HEK293 (cell line): Measurements from ENCODE around the gene KCNJ14.

Experiments
- BCL11A ChIP-seq: fragments of 450-650 bp; formaldehyde crosslinking; IDR thresholded peaks from 2 replicates; pipeline ENCODE4 v1.5.1; 2016; ENCODE audit warnings: low read depth, missing biosample characterization, missing genetic modification characterization
- BCL11B ChIP-seq: fragments of 450-650 bp; formaldehyde crosslinking; IDR thresholded peaks from 2 replicates; pipeline ENCODE4 v1.5.1; 2016; ENCODE audit warnings: low read depth, missing biosample characterization, missing genetic modification characterization
- OSR2 ChIP-seq: fragments of 450-650 bp; formaldehyde crosslinking; IDR thresholded peaks from 2 replicates; pipeline ENCODE4 v1.5.1; 2016; ENCODE audit warnings: missing biosample characterization, missing genetic modification characterization
- REPIN1 ChIP-seq: fragments of 450-650 bp; formaldehyde crosslinking; IDR thresholded peaks from 2 replicates; pipeline ENCODE4 v1.5.1; 2017; ENCODE audit warnings: missing biosample characterization, missing genetic modification characterization, low read depth
- ZBTB1 ChIP-seq: fragments of 450-650 bp; formaldehyde crosslinking; IDR thresholded peaks from 2 replicates; pipeline ENCODE4 v1.5.1; 2016; ENCODE audit warnings: missing biosample characterization, missing genetic modification characterization
- ZBTB48 ChIP-seq: fragments of 450-650 bp; formaldehyde crosslinking; IDR thresholded peaks from 2 replicates; pipeline ENCODE4 v1.5.1; 2016; ENCODE audit warnings: missing biosample characterization, missing genetic modification characterization
- ZBTB7A ChIP-seq: fragments of 450-650 bp; formaldehyde crosslinking; IDR thresholded peaks from 2 replicates; pipeline ENCODE4 v1.5.1; 2016; ENCODE audit warnings: low read depth, missing biosample characterization, missing genetic modification characterization
- ZEB2 ChIP-seq: fragments of 450-650 bp; formaldehyde crosslinking; IDR thresholded peaks from 2 replicates; pipeline ENCODE4 v1.5.1; 2016; ENCODE audit warnings: missing biosample characterization, missing genetic modification characterization
- ZFP41 ChIP-seq: fragments of 450-650 bp; formaldehyde crosslinking; IDR thresholded peaks from 2 replicates; pipeline ENCODE4 v1.5.1; 2016; ENCODE audit warnings: missing biosample characterization, missing genetic modification characterization, borderline replicate concordance
- ZNF133 ChIP-seq: fragments of 450-650 bp; formaldehyde crosslinking; IDR thresholded peaks from 2 replicates; pipeline ENCODE4 v1.5.1; 2016; ENCODE audit warnings: missing biosample characterization, missing genetic modification characterization
- ZNF16 ChIP-seq: fragments of 450-650 bp; formaldehyde crosslinking; IDR thresholded peaks from 2 replicates; pipeline ENCODE4 v1.5.1; 2016; ENCODE audit warnings: low read depth, missing biosample characterization, missing genetic modification characterization
- ZNF223 ChIP-seq: fragments of 450-650 bp; formaldehyde crosslinking; IDR thresholded peaks from 2 replicates; pipeline ENCODE4 v1.5.1; 2016; ENCODE audit warnings: missing biosample characterization, missing genetic modification characterization
- ZNF350 ChIP-seq: fragments of 450-650 bp; formaldehyde crosslinking; IDR thresholded peaks from 2 replicates; pipeline ENCODE4 v1.5.0; 2017; ENCODE audit warnings: missing biosample characterization, mild to moderate bottlenecking, missing genetic modification characterization
- ZNF394 ChIP-seq: fragments of 450-650 bp; formaldehyde crosslinking; IDR thresholded peaks from 2 replicates; pipeline ENCODE4 v1.5.1; 2016; ENCODE audit warnings: missing biosample characterization, missing genetic modification characterization, mild to moderate bottlenecking, moderate library complexity, borderline replicate concordance
- ZNF404 ChIP-seq: fragments of 450-650 bp; formaldehyde crosslinking; IDR thresholded peaks from 2 replicates; pipeline ENCODE4 v1.5.1; 2017; ENCODE audit warnings: missing biosample characterization, missing genetic modification characterization
- ZNF571 ChIP-seq: fragments of 450-650 bp; formaldehyde crosslinking; IDR thresholded peaks from 2 replicates; pipeline ENCODE4 v1.5.0; 2017; ENCODE audit warnings: missing biosample characterization, missing genetic modification characterization
- ZNF623 ChIP-seq: fragments of 450-650 bp; formaldehyde crosslinking; IDR thresholded peaks from 2 replicates; pipeline ENCODE4 v1.5.1; 2016; ENCODE audit warnings: missing biosample characterization, missing genetic modification characterization
- ZNF768 ChIP-seq: fragments of 450-650 bp; formaldehyde crosslinking; IDR thresholded peaks from 2 replicates; pipeline ENCODE4 v1.5.1; 2018; ENCODE audit warnings: missing biosample characterization, mild to moderate bottlenecking, missing genetic modification characterization
- TF ChIP-seq, protein P1 (sequence below): fragments of 450-650 bp; formaldehyde crosslinking; IDR thresholded peaks from 2 replicates; pipeline ENCODE4 v1.5.1; 2016; ENCODE audit warnings: missing biosample characterization, missing genetic modification characterization
- TF ChIP-seq, protein P2 (sequence below): fragments of 450-650 bp; formaldehyde crosslinking; IDR thresholded peaks from 2 replicates; pipeline ENCODE4 v1.5.1; 2016; ENCODE audit warnings: missing biosample characterization, missing genetic modification characterization
- TF ChIP-seq, protein P3 (sequence below): fragments of 450-650 bp; formaldehyde crosslinking; IDR thresholded peaks from 2 replicates; pipeline ENCODE4 v1.5.1; 2016; ENCODE audit warnings: missing biosample characterization, missing genetic modification characterization
- TF ChIP-seq, protein P4 (sequence below): fragments of 450-650 bp; formaldehyde crosslinking; IDR thresholded peaks from 2 replicates; pipeline ENCODE4 v1.5.1; 2016; ENCODE audit warnings: missing biosample characterization, missing genetic modification characterization
- TF ChIP-seq, protein P5 (sequence below): fragments of 450-650 bp; formaldehyde crosslinking; IDR thresholded peaks from 2 replicates; pipeline ENCODE4 v1.5.1; 2017; ENCODE audit warnings: missing biosample characterization, missing genetic modification characterization
- TF ChIP-seq, protein P6 (sequence below): fragments of 450-650 bp; formaldehyde crosslinking; IDR thresholded peaks from 2 replicates; pipeline ENCODE4 v1.5.1; 2017; ENCODE audit warnings: missing biosample characterization, mild to moderate bottlenecking, missing genetic modification characterization, moderate library complexity

The KCNJ14 gene

DNA sequence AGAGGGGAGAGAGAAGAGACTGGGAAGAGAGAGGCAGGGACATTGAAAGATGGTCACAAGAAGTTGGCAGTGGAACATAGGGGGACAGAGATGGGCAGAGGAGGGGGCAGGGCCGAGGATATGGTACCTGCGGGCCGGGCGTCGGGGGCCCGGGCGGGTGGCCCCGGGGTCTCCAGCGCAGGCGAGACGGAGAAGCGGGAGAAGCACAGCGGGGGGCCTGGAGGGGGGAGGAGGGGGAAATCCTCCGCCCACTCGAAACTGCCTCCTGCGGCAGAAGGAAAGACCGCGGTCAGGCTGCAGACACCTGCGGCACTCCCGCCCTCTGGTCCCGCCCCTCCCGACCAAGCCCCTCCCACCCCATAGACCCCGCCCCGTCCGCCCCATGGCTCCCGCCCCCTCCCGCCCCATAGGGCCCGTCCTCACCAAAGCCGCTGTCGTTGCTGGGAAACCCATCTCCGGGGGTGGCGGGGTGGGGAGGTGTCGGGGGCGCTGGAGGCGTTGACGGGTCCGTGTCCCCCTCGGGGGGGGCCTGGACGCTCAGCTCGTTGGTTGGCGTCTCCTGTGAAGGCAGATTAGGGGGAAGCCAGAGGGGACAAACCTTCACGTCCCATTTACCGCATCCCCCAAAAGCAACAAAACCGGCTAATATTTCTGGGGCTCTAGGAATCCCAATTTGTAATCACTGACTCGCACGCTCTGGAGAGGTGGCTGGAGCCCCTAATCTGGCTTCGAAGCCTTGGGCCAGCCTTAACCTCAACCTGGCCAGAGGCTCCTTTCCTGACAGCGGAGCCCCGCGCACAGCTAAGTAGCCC, 35.8 kb downstream of the KCNJ14 start (continued):
- TF ChIP-seq ZNF350 (tag by site-specific recombination) (no peak), BCL11B (tag by site-specific recombination) (no peak), ZBTB1 (tag by site-specific recombination) (no peak), ZNF16 (tag by site-specific recombination) (no peak), ZNF768 (tag by site-specific recombination) (no peak), ZFP41 (tag by site-specific recombination) (no peak), ZNF571 (tag by site-specific recombination) (no peak), ZBTB7A (tag by site-specific recombination) (no peak), ZNF223 (tag by site-specific recombination) (no peak), ZBTB48 (tag by site-specific recombination) (no peak), BCL11A (tag by site-specific recombination) (0 out of 2 replicates have a peak, but pooled peaks have one; percentile 58), ZNF623 (tag by site-specific recombination) (no peak), OSR2 (no peak), ZNF133 (tag by site-specific recombination) (no peak), ZNF394 (peak; percentile 56; the same call in 1 of the 2 replicates), ZEB2 (tag by site-specific recombination) (peak; percentile 39; the same call in 1 of the 2 replicates), ZNF404 (tag by site-specific recombination) (no peak), REPIN1 (tag by site-specific recombination) (no peak)
- TF ChIP-seq, protein P1, sequence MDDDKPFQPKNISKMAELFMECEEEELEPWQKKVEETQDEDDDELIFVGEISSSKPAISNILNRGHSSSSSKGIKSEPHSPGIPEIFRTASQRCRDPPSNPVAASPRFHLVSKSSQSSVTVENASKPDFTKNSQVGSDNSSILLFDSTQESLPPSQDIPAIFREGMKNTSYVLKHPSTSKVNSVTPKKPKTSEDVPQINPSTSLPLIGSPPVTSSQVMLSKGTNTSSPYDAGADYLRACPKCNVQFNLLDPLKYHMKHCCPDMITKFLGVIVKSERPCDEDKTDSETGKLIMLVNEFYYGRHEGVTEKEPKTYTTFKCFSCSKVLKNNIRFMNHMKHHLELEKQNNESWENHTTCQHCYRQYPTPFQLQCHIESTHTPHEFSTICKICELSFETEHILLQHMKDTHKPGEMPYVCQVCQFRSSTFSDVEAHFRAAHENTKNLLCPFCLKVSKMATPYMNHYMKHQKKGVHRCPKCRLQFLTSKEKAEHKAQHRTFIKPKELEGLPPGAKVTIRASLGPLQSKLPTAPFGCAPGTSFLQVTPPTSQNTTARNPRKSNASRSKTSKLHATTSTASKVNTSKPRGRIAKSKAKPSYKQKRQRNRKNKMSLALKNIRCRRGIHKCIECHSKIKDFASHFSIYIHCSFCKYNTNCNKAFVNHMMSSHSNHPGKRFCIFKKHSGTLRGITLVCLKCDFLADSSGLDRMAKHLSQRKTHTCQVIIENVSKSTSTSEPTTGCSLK (tag by site-specific recombination) = no peak
- TF ChIP-seq, protein P2, sequence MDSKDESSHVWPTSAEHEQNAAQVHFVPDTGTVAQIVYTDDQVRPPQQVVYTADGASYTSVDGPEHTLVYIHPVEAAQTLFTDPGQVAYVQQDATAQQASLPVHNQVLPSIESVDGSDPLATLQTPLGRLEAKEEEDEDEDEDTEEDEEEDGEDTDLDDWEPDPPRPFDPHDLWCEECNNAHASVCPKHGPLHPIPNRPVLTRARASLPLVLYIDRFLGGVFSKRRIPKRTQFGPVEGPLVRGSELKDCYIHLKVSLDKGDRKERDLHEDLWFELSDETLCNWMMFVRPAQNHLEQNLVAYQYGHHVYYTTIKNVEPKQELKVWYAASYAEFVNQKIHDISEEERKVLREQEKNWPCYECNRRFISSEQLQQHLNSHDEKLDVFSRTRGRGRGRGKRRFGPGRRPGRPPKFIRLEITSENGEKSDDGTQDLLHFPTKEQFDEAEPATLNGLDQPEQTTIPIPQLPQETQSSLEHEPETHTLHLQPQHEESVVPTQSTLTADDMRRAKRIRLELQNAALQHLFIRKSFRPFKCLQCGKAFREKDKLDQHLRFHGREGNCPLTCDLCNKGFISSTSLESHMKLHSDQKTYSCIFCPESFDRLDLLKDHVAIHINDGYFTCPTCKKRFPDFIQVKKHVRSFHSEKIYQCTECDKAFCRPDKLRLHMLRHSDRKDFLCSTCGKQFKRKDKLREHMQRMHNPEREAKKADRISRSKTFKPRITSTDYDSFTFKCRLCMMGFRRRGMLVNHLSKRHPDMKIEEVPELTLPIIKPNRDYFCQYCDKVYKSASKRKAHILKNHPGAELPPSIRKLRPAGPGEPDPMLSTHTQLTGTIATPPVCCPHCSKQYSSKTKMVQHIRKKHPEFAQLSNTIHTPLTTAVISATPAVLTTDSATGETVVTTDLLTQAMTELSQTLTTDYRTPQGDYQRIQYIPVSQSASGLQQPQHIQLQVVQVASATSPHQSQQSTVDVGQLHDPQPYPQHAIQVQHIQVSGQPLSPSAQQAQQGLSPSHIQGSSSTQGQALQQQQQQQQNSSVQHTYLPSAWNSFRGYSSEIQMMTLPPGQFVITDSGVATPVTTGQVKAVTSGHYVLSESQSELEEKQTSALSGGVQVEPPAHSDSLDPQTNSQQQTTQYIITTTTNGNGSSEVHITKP = 0 out of 2 replicates have a peak, but pooled peaks have one; percentile 39
- TF ChIP-seq, protein P3, sequence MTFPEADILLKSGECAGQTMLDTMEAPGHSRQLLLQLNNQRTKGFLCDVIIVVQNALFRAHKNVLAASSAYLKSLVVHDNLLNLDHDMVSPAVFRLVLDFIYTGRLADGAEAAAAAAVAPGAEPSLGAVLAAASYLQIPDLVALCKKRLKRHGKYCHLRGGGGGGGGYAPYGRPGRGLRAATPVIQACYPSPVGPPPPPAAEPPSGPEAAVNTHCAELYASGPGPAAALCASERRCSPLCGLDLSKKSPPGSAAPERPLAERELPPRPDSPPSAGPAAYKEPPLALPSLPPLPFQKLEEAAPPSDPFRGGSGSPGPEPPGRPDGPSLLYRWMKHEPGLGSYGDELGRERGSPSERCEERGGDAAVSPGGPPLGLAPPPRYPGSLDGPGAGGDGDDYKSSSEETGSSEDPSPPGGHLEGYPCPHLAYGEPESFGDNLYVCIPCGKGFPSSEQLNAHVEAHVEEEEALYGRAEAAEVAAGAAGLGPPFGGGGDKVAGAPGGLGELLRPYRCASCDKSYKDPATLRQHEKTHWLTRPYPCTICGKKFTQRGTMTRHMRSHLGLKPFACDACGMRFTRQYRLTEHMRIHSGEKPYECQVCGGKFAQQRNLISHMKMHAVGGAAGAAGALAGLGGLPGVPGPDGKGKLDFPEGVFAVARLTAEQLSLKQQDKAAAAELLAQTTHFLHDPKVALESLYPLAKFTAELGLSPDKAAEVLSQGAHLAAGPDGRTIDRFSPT (tag by site-specific recombination) = peak; percentile 11; the same call in 1 of the 2 replicates
- TF ChIP-seq, protein P4, sequence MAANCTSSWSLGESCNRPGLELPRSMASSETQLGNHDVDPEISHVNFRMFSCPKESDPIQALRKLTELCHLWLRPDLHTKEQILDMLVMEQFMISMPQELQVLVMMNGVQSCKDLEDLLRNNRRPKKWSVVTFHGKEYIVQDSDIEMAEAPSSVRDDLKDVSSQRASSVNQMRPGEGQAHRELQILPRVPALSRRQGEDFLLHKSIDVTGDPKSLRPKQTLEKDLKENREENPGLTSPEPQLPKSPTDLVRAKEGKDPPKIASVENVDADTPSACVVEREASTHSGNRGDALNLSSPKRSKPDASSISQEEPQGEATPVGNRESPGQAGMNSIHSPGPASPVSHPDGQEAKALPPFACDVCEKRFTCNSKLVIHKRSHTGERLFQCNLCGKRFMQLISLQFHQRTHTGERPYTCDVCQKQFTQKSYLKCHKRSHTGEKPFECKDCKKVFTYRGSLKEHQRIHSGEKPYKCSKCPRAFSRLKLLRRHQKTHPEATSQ (tag by site-specific recombination) = no peak
- TF ChIP-seq, protein P5, sequence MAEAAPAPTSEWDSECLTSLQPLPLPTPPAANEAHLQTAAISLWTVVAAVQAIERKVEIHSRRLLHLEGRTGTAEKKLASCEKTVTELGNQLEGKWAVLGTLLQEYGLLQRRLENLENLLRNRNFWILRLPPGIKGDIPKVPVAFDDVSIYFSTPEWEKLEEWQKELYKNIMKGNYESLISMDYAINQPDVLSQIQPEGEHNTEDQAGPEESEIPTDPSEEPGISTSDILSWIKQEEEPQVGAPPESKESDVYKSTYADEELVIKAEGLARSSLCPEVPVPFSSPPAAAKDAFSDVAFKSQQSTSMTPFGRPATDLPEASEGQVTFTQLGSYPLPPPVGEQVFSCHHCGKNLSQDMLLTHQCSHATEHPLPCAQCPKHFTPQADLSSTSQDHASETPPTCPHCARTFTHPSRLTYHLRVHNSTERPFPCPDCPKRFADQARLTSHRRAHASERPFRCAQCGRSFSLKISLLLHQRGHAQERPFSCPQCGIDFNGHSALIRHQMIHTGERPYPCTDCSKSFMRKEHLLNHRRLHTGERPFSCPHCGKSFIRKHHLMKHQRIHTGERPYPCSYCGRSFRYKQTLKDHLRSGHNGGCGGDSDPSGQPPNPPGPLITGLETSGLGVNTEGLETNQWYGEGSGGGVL = peak; percentile 92
- TF ChIP-seq, protein P6, sequence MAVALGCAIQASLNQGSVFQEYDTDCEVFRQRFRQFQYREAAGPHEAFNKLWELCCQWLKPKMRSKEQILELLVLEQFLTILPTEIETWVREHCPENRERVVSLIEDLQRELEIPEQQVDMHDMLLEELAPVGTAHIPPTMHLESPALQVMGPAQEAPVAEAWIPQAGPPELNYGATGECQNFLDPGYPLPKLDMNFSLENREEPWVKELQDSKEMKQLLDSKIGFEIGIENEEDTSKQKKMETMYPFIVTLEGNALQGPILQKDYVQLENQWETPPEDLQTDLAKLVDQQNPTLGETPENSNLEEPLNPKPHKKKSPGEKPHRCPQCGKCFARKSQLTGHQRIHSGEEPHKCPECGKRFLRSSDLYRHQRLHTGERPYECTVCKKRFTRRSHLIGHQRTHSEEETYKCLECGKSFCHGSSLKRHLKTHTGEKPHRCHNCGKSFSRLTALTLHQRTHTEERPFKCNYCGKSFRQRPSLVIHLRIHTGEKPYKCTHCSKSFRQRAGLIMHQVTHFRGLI (tag by site-specific recombination) = peak; percentile 44; the same call in 1 of the 2 replicates
